Measurements from ENCODE around the gene EXOSC5. TPM values are rescaled to one million over a fixed set of nuclear protein-coding genes. Genes with fewer than 3 reads are reported as not detected.

EXOSC5 gene
- total RNA-seq, 1 experiment from 2014 or later = 25.2 TPM

- ChIA-PET POLR2A (no interaction called here), CTCF (interaction anchor here (1.3 kb wide), 1 partner anchor 87 kb away, joined by 3 read pairs; the partner anchor contains the start of gene DMAC2)
- in situ Hi-C loops (cut with HindIII; ENCODE audit: low pct_unique_long_range_greater_than_20kb, low sequenced_read_pairs) (no loop called here), intact Hi-C loops (cut with micrococcal nuclease; ENCODE audit: unreplicated experiment) (no loop called here)
- DNase-seq (ENCODE audit: low read depth, low spot score) = no peak
- H3K9me3 ChIP-seq (ENCODE audit: control insufficient read depth, insufficient read depth, low read depth, low read length) = no peaks in the 10 kb centered on the region
- no peak for ATAC-seq
- peaks cover 5% of the 10 kb centered on the region; the same call in 1 of the 2 replicates for H3K4me1 ChIP-seq (ENCODE audit: control insufficient read depth, insufficient read depth, low read length)
- no peaks in the 10 kb centered on the region for H3K27me3 ChIP-seq (ENCODE audit: control insufficient read depth, insufficient read depth, low read length)
- no TSS peak for BruUV-seq (replicated peaks)
- peak overlapping the region; percentile 61; the same call in 1 of the 2 replicates for H3K27ac ChIP-seq (ENCODE audit: low read length)
- H3K36me3 ChIP-seq (ENCODE audit: control insufficient read depth, insufficient read depth, low read length) = peaks cover 6% of the 10 kb centered on the region
- TF ChIP-seq TCF7L2 (IDR thresholded peaks at IDR 0.05; ENCODE audit: low read depth, low read length) (no peak), REST (IDR thresholded peaks at IDR 0.05; ENCODE audit: insufficient read depth in 1 of 2, low read depth in 2 of 2, low read length in 1 of 2) (no peak), CTCF (IDR thresholded peaks at IDR 0.05) (no peak), SIN3A (IDR thresholded peaks at IDR 0.05; ENCODE audit: borderline replicate concordance, insufficient read depth, low read depth, low read length) (no peak), POLR2AphosphoS5 (IDR thresholded peaks at IDR 0.05; ENCODE audit: low read depth, low read length) (no peak)
- H3K4me3 ChIP-seq (ENCODE audit: low read depth in 2 of 2, low read length in 2 of 2) = peak overlapping the region; percentile 72 to 79
Measured at GRCh38 chr19:41352279-41352608, 44.9 kb downstream of the EXOSC5 start.

GRCh38 chr19:41351339-41352245 lies 45.6 kb downstream of the EXOSC5 start:
- Histone ChIP-seq H3K27ac (ENCODE audit: low read length) (peak overlapping the region; percentile 57), H3K27me3 (ENCODE audit: control insufficient read depth, insufficient read depth, low read length) (no peaks in the 10 kb centered on the region), H3K9me3 (ENCODE audit: control insufficient read depth, insufficient read depth, low read depth, low read length) (no peaks in the 10 kb centered on the region), H3K4me1 (ENCODE audit: control insufficient read depth, insufficient read depth, low read length) (peaks cover 5% of the 10 kb centered on the region; the same call in 1 of the 2 replicates), H3K36me3 (ENCODE audit: control insufficient read depth, insufficient read depth, low read length) (peaks cover 6% of the 10 kb centered on the region), H3K4me3 (ENCODE audit: low read depth in 2 of 2, low read length in 2 of 2) (peak overlapping the region; percentile 72 to 79)
- ATAC-seq = peak; percentile 53
- CTCF ChIA-PET = interaction anchor here (1.3 kb wide), 1 partner anchor 88 kb away, joined by 3 read pairs; the partner anchor contains the start of gene DMAC2
- DNase-seq (ENCODE audit: low read depth, low spot score) = no peak
- intact Hi-C loops (cut with micrococcal nuclease; ENCODE audit: unreplicated experiment) = no loop called here
- in situ Hi-C loops (cut with HindIII; ENCODE audit: low pct_unique_long_range_greater_than_20kb, low sequenced_read_pairs) = no loop called here
- TF ChIP-seq REST (IDR thresholded peaks at IDR 0.05; ENCODE audit: insufficient read depth in 1 of 2, low read depth in 2 of 2, low read length in 1 of 2) (no peak), SIN3A (IDR thresholded peaks at IDR 0.05; ENCODE audit: borderline replicate concordance, insufficient read depth, low read depth, low read length) (peak; percentile 32; the same call in 1 of the 2 replicates)
- POLR2A ChIA-PET = interaction anchor here (0.7 kb wide), 1 partner anchor 1156 kb away, joined by 8 read pairs; no protein-coding TSS in a partner anchor
- TSS peak; percentile 61 for BruUV-seq (replicated peaks)

Measured in Panc1 (cell line).